ENCODE measurements around the gene GGA2.

The GGA2 gene

GRCh38 chr16:23509782-23510163 lies 521 bp downstream of the GGA2 start:
- Histone ChIP-seq H2BK5ac (ENCODE audit: low read depth, low read length, poor library complexity, severe bottlenecking) (no peak overlapping the region), H3K27ac (ENCODE audit: low read length, poor library complexity, severe bottlenecking) (peak overlapping the region; percentile 33), H3K9ac (ENCODE audit: low read length) (peak overlapping the region; percentile 88), H3K23ac (ENCODE audit: low read length in 2 of 2) (no peak overlapping the region), H2BK120ac (ENCODE audit: low read depth, low read length) (peak overlapping the region; percentile 83), H3K79me1 (replicated peaks; ENCODE audit: low read length, poor library complexity, severe bottlenecking) (peaks cover 2% of the 10 kb centered on the region), H2AFZ (ENCODE audit: low read depth, low read length) (no peak overlapping the region), H2BK12ac (ENCODE audit: low read length in 2 of 2) (no peak overlapping the region), H3K4me1 (ENCODE audit: control insufficient read depth, insufficient read depth, low read depth, low read length) (peaks cover 30% of the 10 kb centered on the region), H2AK5ac (ENCODE audit: low read length, severe bottlenecking) (peak overlapping the region; percentile 77), H4K91ac (ENCODE audit: low read length) (no peak overlapping the region), H3K4me3 (ENCODE audit: insufficient read depth in 1 of 2, low read depth in 1 of 2, low read length in 2 of 2) (peak overlapping the region; percentile 86 to 92), H2BK15ac (ENCODE audit: low read depth, poor library complexity, severe bottlenecking) (no peak overlapping the region), H3K4ac (ENCODE audit: low read depth in 1 of 2, low read length in 2 of 2) (no peak overlapping the region), H3K18ac (ENCODE audit: low read depth in 1 of 2, low read length in 2 of 2) (peak overlapping the region in 1 of 2 experiments; percentile 60), H3K9me3 (ENCODE audit: control insufficient read depth, low read length) (no peaks in the 10 kb centered on the region), H3K4me2 (ENCODE audit: low read length, poor library complexity, severe bottlenecking) (peak overlapping the region; percentile 77), H3K14ac (ENCODE audit: low read length in 2 of 2) (peak overlapping the region in 1 of 2 experiments; percentile 45), H3K36me3 (ENCODE audit: control insufficient read depth in 1 of 2, insufficient read depth in 2 of 2, low read depth in 1 of 2, low read length in 2 of 2) (peaks cover 0 to 5% of the 10 kb centered on the region in 2 experiments), H3K27me3 (ENCODE audit: control insufficient read depth in 1 of 2, insufficient read depth in 1 of 2, low read length in 2 of 2) (no peaks in the 10 kb centered on the region), H4K8ac (ENCODE audit: low read length) (peak overlapping the region; percentile 36)
- WGBS: 1% methylated on average over 8 of the region's 17 CpGs
- DNase-seq: peak; percentile 68

GRCh38 chr16:23509441-23509754 lies 896 bp downstream of the GGA2 start:
- Histone ChIP-seq H3K4me3 (ENCODE audit: insufficient read depth in 1 of 2, low read depth in 1 of 2, low read length in 2 of 2) (peak overlapping the region; percentile 64 to 86), H3K9ac (ENCODE audit: low read length) (peak overlapping the region; percentile 88), H3K23ac (ENCODE audit: low read length in 2 of 2) (peak overlapping the region in 1 of 2 experiments; percentile 6), H4K91ac (ENCODE audit: low read length) (no peak overlapping the region), H2BK120ac (ENCODE audit: low read depth, low read length) (no peak overlapping the region), H3K4ac (ENCODE audit: low read depth in 1 of 2, low read length in 2 of 2) (no peak overlapping the region), H3K18ac (ENCODE audit: low read depth in 1 of 2, low read length in 2 of 2) (peak overlapping the region; percentile 13 to 41), H3K4me1 (ENCODE audit: control insufficient read depth, insufficient read depth, low read depth, low read length) (peaks cover 32% of the 10 kb centered on the region), H3K4me2 (ENCODE audit: low read length, poor library complexity, severe bottlenecking) (peak overlapping the region; percentile 77), H3K79me1 (replicated peaks; ENCODE audit: low read length, poor library complexity, severe bottlenecking) (peaks cover 2% of the 10 kb centered on the region), H3K36me3 (ENCODE audit: control insufficient read depth in 1 of 2, insufficient read depth in 2 of 2, low read depth in 1 of 2, low read length in 2 of 2) (peaks cover 0 to 1% of the 10 kb centered on the region in 2 experiments), H3K9me3 (ENCODE audit: control insufficient read depth, low read length) (no peaks in the 10 kb centered on the region), H2BK5ac (ENCODE audit: low read depth, low read length, poor library complexity, severe bottlenecking) (no peak overlapping the region), H2BK15ac (ENCODE audit: low read depth, poor library complexity, severe bottlenecking) (no peak overlapping the region), H2AK5ac (ENCODE audit: low read length, severe bottlenecking) (no peak overlapping the region), H3K27me3 (ENCODE audit: control insufficient read depth in 1 of 2, insufficient read depth in 1 of 2, low read length in 2 of 2) (no peaks in the 10 kb centered on the region), H2AFZ (ENCODE audit: low read depth, low read length) (no peak overlapping the region), H3K27ac (ENCODE audit: low read length, poor library complexity, severe bottlenecking) (no peak overlapping the region), H3K14ac (ENCODE audit: low read length in 2 of 2) (no peak overlapping the region), H4K8ac (ENCODE audit: low read length) (no peak overlapping the region), H2BK12ac (ENCODE audit: low read length in 2 of 2) (no peak overlapping the region)
- DNase-seq: no peak
- WGBS: 0% methylated on average over 1 of the region's 5 CpGs

- Histone ChIP-seq H3K23ac (ENCODE audit: low read length in 2 of 2) (peak overlapping the region; percentile 6 to 86), H3K14ac (ENCODE audit: low read length in 2 of 2) (peak overlapping the region in 1 of 2 experiments; percentile 27), H4K91ac (ENCODE audit: low read length) (no peak overlapping the region), H3K36me3 (ENCODE audit: control insufficient read depth in 1 of 2, insufficient read depth in 2 of 2, low read depth in 1 of 2, low read length in 2 of 2) (no peaks in the 10 kb centered on the region), H3K4me3 (ENCODE audit: insufficient read depth in 1 of 2, low read depth in 1 of 2, low read length in 2 of 2) (peak overlapping the region; percentile 64 to 86), H3K27me3 (ENCODE audit: control insufficient read depth in 1 of 2, insufficient read depth in 1 of 2, low read length in 2 of 2) (no peaks in the 10 kb centered on the region), H4K8ac (ENCODE audit: low read length) (no peak overlapping the region), H3K9ac (ENCODE audit: low read length) (peak overlapping the region; percentile 88), H3K4ac (ENCODE audit: low read depth in 1 of 2, low read length in 2 of 2) (no peak overlapping the region), H2BK5ac (ENCODE audit: low read depth, low read length, poor library complexity, severe bottlenecking) (no peak overlapping the region), H3K4me1 (ENCODE audit: control insufficient read depth, insufficient read depth, low read depth, low read length) (peaks cover 36% of the 10 kb centered on the region), H2BK15ac (ENCODE audit: low read depth, poor library complexity, severe bottlenecking) (no peak overlapping the region), H2AK5ac (ENCODE audit: low read length, severe bottlenecking) (no peak overlapping the region), H3K79me1 (replicated peaks; ENCODE audit: low read length, poor library complexity, severe bottlenecking) (peaks cover 2% of the 10 kb centered on the region), H3K27ac (ENCODE audit: low read length, poor library complexity, severe bottlenecking) (no peak overlapping the region), H2BK12ac (ENCODE audit: low read length in 2 of 2) (no peak overlapping the region), H2AFZ (ENCODE audit: low read depth, low read length) (no peak overlapping the region), H3K9me3 (ENCODE audit: control insufficient read depth, low read length) (no peaks in the 10 kb centered on the region), H3K4me2 (ENCODE audit: low read length, poor library complexity, severe bottlenecking) (peak overlapping the region; percentile 77), H2BK120ac (ENCODE audit: low read depth, low read length) (no peak overlapping the region), H3K18ac (ENCODE audit: low read depth in 1 of 2, low read length in 2 of 2) (peak overlapping the region; percentile 13 to 17)
- 21% methylated on average over 26 of the region's 28 CpGs for WGBS
- peak; percentile 46 for DNase-seq
These were observed 1.5 kb downstream of the GGA2 start for GRCh38 chr16:23508589-23509440.

- Histone ChIP-seq H3K27ac (ENCODE audit: low read length, poor library complexity, severe bottlenecking) (peak overlapping the region; percentile 94), H3K4ac (ENCODE audit: low read depth in 1 of 2, low read length in 2 of 2) (no peak overlapping the region), H3K4me3 (ENCODE audit: insufficient read depth in 1 of 2, low read depth in 1 of 2, low read length in 2 of 2) (no peak overlapping the region), H3K79me1 (replicated peaks; ENCODE audit: low read length, poor library complexity, severe bottlenecking) (peaks cover 2% of the 10 kb centered on the region), H3K27me3 (ENCODE audit: control insufficient read depth in 1 of 2, insufficient read depth in 1 of 2, low read length in 2 of 2) (no peaks in the 10 kb centered on the region), H2BK12ac (ENCODE audit: low read length in 2 of 2) (no peak overlapping the region), H3K14ac (ENCODE audit: low read length in 2 of 2) (no peak overlapping the region), H2BK120ac (ENCODE audit: low read depth, low read length) (no peak overlapping the region), H3K18ac (ENCODE audit: low read depth in 1 of 2, low read length in 2 of 2) (peak overlapping the region in 1 of 2 experiments; percentile 34), H3K23ac (ENCODE audit: low read length in 2 of 2) (no peak overlapping the region), H2AK5ac (ENCODE audit: low read length, severe bottlenecking) (peak overlapping the region; percentile 85), H3K4me1 (ENCODE audit: control insufficient read depth, insufficient read depth, low read depth, low read length) (peaks cover 38% of the 10 kb centered on the region), H4K8ac (ENCODE audit: low read length) (no peak overlapping the region), H2BK15ac (ENCODE audit: low read depth, poor library complexity, severe bottlenecking) (no peak overlapping the region), H3K4me2 (ENCODE audit: low read length, poor library complexity, severe bottlenecking) (no peak overlapping the region), H2BK5ac (ENCODE audit: low read depth, low read length, poor library complexity, severe bottlenecking) (no peak overlapping the region), H4K91ac (ENCODE audit: low read length) (no peak overlapping the region), H3K9ac (ENCODE audit: low read length) (no peak overlapping the region), H3K9me3 (ENCODE audit: control insufficient read depth, low read length) (no peaks in the 10 kb centered on the region), H3K36me3 (ENCODE audit: control insufficient read depth in 1 of 2, insufficient read depth in 2 of 2, low read depth in 1 of 2, low read length in 2 of 2) (peaks cover 3 to 4% of the 10 kb centered on the region in 2 experiments), H2AFZ (ENCODE audit: low read depth, low read length) (no peak overlapping the region)
- DNase-seq: no peak
- 89% methylated on average over 8 of the region's 8 CpGs for WGBS
These were observed 3.7 kb downstream of the GGA2 start for GRCh38 chr16:23506606-23506994.
